Loucy (cell line): Measurements from ENCODE around the gene MDN1.

Experiments
- H2AFZ ChIP-seq: fragments of 200-600 bp; sonication (generic); 2 replicates; pipeline ENCODE4 v1.6.0; 2016; ENCODE audit warnings: antibody characterized with exemption, mild to moderate bottlenecking, low read length, moderate library complexity
- H3F3A ChIP-seq: fragments of 200-600 bp; 2 replicates; pipeline ENCODE4 v1.6.0; 2016; ENCODE audit warnings: antibody characterized with exemption, low read depth, mild to moderate bottlenecking
- H3K27me3 ChIP-seq: fragments of 200-600 bp; sonication (generic); 2 replicates; pipeline ENCODE4 v1.6.1; 2014; ENCODE audit warnings: low read length, mild to moderate bottlenecking; ENCODE audit not compliant: insufficient read depth, poor library complexity, severe bottlenecking
- H3K36me3 ChIP-seq: fragments of 200-600 bp; sonication (generic); 2 replicates; pipeline ENCODE4 v1.6.1; 2016; ENCODE audit warnings: low read length; ENCODE audit not compliant: insufficient read depth
- H3K4me1 ChIP-seq: fragments of 200-600 bp; sonication (generic); 2 replicates; pipeline ENCODE4 v1.5.1; 2014; ENCODE audit warnings: low read length, mild to moderate bottlenecking; ENCODE audit not compliant: insufficient read depth, poor library complexity, severe bottlenecking
- H3K4me2 ChIP-seq: fragments of 200-600 bp; sonication (generic); 2 replicates; pipeline ENCODE4 v1.6.0; 2014; ENCODE audit warnings: antibody characterized with exemption, low read length, low read depth, mild to moderate bottlenecking; ENCODE audit not compliant: poor library complexity, severe bottlenecking
- H3K4me3 ChIP-seq: fragments of 200-600 bp; sonication (generic); 2 replicates; pipeline ENCODE4 v1.5.1; 2014; ENCODE audit warnings: low read length, mild to moderate bottlenecking, mixed read lengths; ENCODE audit not compliant: poor library complexity, severe bottlenecking
- H3K79me2 ChIP-seq: fragments of 200-600 bp; sonication (generic); 2 replicates; pipeline ENCODE4 v1.6.1; 2014; ENCODE audit warnings: low read length; ENCODE audit not compliant: insufficient read depth
- H3K9ac ChIP-seq: fragments of 200-600 bp; sonication (generic); 2 replicates; pipeline ENCODE4 v1.6.0; 2014; ENCODE audit warnings: mild to moderate bottlenecking, low read depth, low read length, moderate library complexity; ENCODE audit not compliant: poor library complexity, severe bottlenecking
- H3K9me2 ChIP-seq: fragments of 200-600 bp; sonication (generic); replicated peaks from 2 replicates; pipeline ENCODE4 v1.6.1; 2016; ENCODE audit warnings: low read depth, low read length, mixed read lengths
- H3K9me3 ChIP-seq: fragments of 200-600 bp; sonication (generic); 2 replicates; pipeline ENCODE4 v1.6.1; 2014; ENCODE audit warnings: mild to moderate bottlenecking, antibody characterized with exemption, low read length, low read depth; ENCODE audit not compliant: insufficient read depth
- H4K20me1 ChIP-seq: fragments of 200-600 bp; sonication (generic); 2 replicates; pipeline ENCODE4 v1.6.0; 2014; ENCODE audit warnings: antibody characterized with exemption, low read length, mild to moderate bottlenecking; ENCODE audit not compliant: insufficient read depth, poor library complexity, severe bottlenecking
- CTCF ChIP-seq: fragments of 200-600 bp; sonication (generic); conservative IDR thresholded peaks from 2 replicates; pipeline ENCODE4 v1.5.1; 2014; ENCODE audit warnings: mild to moderate bottlenecking, antibody characterized with exemption, low read length
- EZH2phosphoT487 ChIP-seq: fragments of 200-600 bp; IDR thresholded peaks from 2 replicates; pipeline ENCODE4 v1.6.1; 2018; ENCODE audit warnings: antibody characterized with exemption, mild to moderate bottlenecking, moderate library complexity, borderline replicate concordance

The MDN1 gene

GRCh38 chr6:89681983-89682564 lies 137.5 kb downstream of the MDN1 start:
- Histone ChIP-seq H3F3A (no peaks in the 10 kb centered on the region), H4K20me1 (no peaks in the 10 kb centered on the region), H3K4me3 (no peak overlapping the region), H2AFZ (no peak overlapping the region), H3K4me1 (no peaks in the 10 kb centered on the region), H3K4me2 (no peak overlapping the region), H3K9me3 (no peaks in the 10 kb centered on the region), H3K36me3 (peaks cover 75% of the 10 kb centered on the region), H3K27me3 (no peaks in the 10 kb centered on the region), H3K9me2 (no peaks in the 10 kb centered on the region), H3K9ac (no peak overlapping the region), H3K79me2 (no peaks in the 10 kb centered on the region)
- TF ChIP-seq EZH2phosphoT487 (no peak), CTCF (no peak)

GRCh38 chr6:89680551-89680950 lies 139.0 kb downstream of the MDN1 start:
- Histone ChIP-seq H3K4me1 (no peaks in the 10 kb centered on the region), H3K4me3 (no peak overlapping the region), H3K27me3 (no peaks in the 10 kb centered on the region), H3K9me3 (no peaks in the 10 kb centered on the region), H3K36me3 (peaks cover 77% of the 10 kb centered on the region), H3K9ac (no peak overlapping the region), H3K4me2 (no peak overlapping the region), H2AFZ (no peak overlapping the region), H3F3A (no peaks in the 10 kb centered on the region), H3K9me2 (no peaks in the 10 kb centered on the region), H3K79me2 (no peaks in the 10 kb centered on the region), H4K20me1 (no peaks in the 10 kb centered on the region)
- TF ChIP-seq EZH2phosphoT487, result no peak

- Histone ChIP-seq H3K27me3 (no peaks in the 10 kb centered on the region), H3K79me2 (no peaks in the 10 kb centered on the region), H3K4me3 (no peak overlapping the region), H2AFZ (no peak overlapping the region), H3K36me3 (peaks cover 77% of the 10 kb centered on the region; the same call in 1 of the 2 replicates), H3K4me1 (no peaks in the 10 kb centered on the region), H3K9ac (no peak overlapping the region), H3K4me2 (no peak overlapping the region), H3K9me3 (no peaks in the 10 kb centered on the region), H3K9me2 (no peaks in the 10 kb centered on the region), H3F3A (no peaks in the 10 kb centered on the region), H4K20me1 (no peaks in the 10 kb centered on the region)
- TF ChIP-seq EZH2phosphoT487 (no peak), CTCF (no peak)
Measured at GRCh38 chr6:89680150-89680549, 139.4 kb downstream of the MDN1 start.
